ENCODE data around the gene SOX5.
"Not testable (repeated sequence)": the region's sequence is repeated elsewhere in the genome, so short reads cannot be mapped to it uniquely, and the experiment has no call there.

Gene SOX5

GRCh38 chr12:23827353-23827752 is 122.1 kb downstream of the SOX5 start:
- no peak for DNase-seq

DNA sequence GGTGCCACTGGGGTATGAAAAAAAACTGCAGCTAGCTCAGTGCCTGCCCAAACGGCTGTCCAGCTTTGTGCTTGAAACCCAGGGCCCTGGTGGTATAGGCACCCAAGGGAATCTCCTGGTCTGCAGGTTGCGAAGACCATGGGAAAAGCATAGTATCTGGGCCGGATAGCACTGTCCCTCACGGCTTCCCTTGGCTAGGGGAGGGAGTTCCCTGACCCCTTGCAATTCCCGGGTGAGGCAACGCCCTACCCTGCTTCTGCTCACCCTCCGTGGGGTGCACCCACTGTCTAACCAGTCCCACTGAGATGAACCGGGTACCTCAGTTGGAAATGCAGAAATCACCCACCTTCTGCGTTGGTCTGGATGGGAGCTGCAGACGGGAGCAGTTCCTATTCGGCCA is 124.3 kb downstream of the SOX5 start:
- not testable (repeated sequence) for DNase-seq

DNA sequence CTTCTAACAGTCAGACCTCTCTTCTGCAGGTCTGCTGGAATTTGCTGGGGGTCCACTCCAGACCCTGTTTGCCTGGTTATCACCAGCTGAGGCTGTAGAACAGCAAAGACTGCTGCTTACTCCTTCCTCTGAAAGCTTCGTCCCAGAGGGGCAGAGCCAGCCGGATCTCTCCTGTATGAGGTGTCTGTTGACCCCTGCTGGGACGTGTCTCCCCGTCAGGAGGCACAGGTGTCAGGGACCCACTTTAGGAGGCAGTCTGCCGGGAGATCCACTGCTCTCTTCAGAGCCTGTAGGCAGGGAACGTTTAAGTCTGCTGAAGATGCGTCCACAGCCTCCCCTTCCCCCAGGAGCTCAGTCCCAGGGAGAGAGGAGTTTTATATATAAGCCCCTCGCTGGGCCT is 125.1 kb downstream of the SOX5 start:
- DNase-seq, result no peak

- DNase-seq, result not testable (repeated sequence)
These were observed 126.6 kb downstream of the SOX5 start for GRCh38 chr12:23822883-23823282.

- no peak for DNase-seq
These were observed 132.1 kb downstream of the SOX5 start for GRCh38 chr12:23817345-23817744.

DNA sequence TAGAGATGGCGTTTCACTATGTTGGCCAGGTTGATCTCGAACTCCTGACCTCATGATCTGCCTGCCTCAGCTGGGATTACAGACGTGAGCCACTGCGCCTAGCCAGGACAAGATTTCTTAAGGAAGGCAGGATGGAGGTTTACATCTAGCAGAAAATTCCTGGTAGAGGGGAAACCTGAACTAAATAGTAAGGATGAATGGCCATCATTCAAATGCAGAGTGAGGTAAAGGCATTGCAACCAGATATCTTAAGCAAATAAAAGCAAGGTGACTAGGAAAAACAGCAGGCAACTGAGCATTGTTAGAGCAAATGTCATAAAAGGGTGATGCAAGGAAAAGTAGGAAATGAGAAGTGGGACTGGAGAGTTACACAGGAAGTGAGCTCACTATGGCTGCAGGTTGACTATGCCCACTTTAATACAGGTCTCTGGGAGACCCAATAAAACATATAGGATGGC is 133.0 kb downstream of the SOX5 start:
- DNase-seq, result no peak

- DNase-seq, result no peak
These were observed 133.7 kb downstream of the SOX5 start for GRCh38 chr12:23815810-23816209.

DNA sequence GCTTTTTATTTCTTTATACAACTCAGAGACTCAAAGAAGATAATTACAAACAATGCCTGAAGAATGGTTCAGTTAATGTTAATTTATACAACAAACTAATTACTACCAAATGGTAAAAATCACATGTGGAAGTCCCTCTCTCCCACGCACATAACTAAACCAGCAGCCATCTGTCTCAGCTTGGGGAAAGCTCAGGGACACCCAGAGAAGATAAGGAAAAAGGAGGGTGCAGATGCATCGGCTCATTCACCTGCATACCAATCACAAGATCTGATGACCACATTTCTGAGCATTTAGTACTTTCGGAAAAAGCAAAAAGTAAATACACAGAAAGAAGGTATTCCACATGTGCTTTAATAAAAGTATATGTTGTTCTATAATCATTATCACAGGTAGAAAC is 136.3 kb downstream of the SOX5 start:
- no peak for DNase-seq

DNA sequence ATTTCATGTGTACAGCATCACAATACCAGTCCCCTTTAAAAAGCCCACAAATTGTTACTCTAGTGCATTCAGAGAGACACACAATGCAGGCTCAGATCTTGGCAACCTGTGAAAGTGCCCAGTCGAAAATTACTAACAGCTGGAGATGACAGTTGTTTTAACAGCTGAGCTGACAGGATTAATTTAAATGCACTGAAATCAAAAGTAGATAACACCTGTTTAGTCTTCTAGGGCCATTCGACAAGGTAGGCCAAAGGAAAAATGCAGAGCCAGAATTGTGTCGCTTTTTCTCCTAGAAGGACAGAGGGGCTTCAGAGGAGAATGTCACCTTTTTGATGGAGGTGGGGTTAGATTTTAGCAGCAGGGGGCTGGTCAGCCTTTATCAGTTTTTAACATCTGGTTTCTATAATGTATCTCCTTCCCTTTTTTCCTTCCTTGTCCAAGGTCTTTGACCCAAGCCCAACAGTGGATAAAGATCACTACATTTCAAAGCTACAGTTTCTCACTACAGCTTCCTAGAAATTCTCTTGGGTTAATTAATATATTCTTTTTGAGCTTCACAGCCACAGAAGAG is 139.1 kb downstream of the SOX5 start:
- DNase-seq, result no peak

DNA sequence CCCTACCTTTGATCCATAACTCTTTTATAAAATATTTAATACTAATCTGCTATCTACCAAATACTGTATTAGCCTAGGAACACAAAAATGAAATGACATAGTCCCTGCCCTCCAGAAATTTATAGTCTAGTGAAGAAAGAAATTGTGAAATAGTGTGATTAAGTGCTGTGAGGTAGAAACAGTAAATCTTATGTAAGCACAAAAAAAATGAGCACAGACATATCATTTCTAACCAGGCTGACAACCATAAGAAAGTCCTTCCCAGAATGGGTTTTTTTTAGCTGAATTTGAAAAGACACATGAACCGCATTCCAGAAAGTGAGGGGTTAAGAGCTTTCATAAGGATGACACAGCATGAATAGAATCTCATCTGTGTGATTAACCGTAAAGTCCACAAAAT is 145.9 kb downstream of the SOX5 start:
- DNase-seq, result no peak

DNA sequence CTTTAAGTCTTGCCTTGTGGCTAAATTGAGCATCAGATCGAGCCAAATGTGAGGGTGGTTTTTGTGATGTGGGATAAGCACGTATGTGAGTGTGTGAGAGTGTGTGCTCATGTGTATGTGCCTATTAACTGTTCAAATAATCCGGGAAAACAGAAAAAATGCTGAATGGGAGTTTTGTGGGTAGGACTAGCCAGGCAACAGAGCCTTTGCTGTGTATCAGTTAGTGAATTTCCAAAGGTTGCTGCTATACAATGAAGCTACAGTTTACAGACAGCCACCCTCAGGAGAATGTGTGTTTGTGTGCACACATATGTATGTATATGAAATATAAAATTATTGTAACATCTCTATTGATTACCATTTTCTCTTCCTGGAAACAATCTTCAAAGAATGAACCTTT is 154.0 kb downstream of the SOX5 start:
- DNase-seq, result no peak

DNA sequence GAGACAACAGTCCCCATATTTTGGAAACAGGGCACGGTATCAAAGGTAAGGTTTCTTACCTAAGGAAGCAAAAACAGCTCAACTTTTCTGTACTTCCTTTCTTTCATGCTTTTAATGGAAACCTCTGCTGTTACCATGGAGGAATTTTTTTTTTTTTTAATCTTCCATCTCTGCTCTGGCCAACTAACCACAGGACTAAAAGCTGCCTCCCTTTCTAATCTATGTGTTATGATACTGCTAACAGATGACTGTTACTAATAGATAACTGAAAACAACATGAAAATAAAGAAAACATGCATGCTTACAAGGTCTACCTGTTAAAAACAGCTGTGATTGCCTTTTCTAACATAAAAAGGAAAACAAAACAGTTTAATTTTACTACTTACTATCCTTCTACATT is 168.4 kb downstream of the SOX5 start:
- DNase-seq, result no peak

DNA sequence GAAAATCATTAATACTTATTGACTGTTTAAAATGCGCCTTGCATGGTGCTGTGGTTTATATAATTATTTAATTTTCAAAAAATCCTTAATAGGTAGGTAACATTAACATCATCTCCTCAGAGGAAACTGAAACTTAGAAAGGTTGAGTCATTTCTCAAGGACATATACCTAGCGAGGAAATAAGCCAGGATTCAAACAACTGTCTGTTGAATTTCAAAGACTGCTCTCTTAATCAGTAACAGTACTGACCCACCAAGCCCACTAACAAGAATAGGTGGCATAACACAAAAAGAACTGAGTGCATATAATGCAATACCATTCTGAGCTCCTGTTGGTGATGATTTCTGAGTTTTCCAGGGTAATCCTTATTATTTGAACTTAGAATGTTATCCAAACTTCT is 174.3 kb downstream of the SOX5 start:
- DNase-seq, result no peak

DNA sequence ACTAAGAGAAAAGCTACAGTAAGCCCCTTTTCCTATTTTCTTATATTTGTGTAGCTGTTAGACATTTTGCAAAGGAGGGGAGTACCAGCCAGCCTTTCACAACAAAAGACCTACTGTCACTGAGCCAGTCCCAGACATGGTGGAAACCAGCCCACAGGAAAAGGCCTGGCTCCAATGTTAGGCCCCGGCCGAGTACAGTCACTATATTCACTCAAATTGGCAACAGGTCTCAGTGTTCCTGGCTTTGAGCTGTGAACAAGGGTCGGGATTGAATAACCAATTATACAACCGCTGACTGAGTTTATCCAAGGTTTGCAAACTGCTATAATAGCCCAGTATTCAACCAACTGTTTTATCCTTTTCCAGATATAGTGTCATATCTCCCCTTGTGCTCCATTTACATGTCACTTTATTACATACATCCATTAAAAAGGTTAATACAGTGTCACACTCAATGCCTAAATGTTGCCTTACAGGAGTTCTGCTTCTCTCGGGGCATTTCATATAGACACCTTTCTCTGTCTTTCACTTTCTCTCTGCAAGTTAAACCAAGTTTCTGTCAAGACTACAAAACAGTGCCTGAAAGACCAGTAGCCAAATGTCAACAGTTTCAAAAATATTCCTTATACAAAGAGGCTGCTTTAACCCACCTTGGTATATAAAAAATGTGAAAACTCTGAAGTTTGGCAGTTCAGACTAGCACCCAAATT is 178.1 kb downstream of the SOX5 start:
- DNase-seq, result no peak

GRCh38 chr12:23770202-23770938 is 179.1 kb downstream of the SOX5 start:
- DNase-seq, result no peak

- no peak for DNase-seq
These were observed 181.6 kb downstream of the SOX5 start for GRCh38 chr12:23767834-23768233.

DNA sequence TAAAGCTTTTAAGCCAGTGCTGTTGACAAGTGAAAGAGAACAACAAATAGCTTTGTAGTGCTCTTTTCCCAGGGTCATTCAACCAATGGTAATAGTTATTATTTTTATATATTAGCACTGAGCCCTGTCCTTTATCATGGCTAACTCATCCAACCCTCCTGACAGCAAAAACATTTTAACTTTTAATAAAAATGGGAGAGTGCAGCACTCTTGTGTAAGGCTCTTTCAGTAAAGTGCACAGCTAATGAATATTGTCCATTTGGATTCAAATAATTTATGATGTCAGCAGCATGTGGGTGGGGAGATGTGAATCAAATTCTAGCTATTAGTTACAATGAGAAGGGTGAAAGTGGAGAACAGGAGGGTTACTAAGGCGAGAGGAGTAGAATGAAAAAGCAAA is 185.7 kb downstream of the SOX5 start:
- DNase-seq, result no peak

- DNase-seq, result no peak
These were observed 189.0 kb downstream of the SOX5 start for GRCh38 chr12:23760495-23760894.

DNA sequence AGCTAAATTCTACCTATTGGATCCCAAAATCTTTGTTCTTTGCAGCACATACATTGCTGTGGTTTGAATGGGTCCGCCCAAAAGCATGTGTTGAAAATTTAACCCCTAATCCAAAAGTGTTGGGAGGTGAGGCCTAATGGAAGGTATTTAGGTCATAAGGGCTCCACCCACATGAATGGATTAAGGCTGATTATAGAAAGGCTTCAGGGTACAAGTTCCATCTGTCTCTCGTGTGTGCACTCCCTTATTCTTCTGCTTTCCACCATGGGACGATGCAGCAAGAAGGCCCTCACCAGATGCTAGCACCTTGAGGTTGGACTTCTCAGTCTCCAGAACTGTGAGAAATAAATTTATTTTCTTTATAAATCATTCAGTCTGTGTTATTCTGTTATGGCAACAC is 190.9 kb downstream of the SOX5 start:
- DNase-seq, result no peak

- DNase-seq, result no peak
These were observed 191.9 kb downstream of the SOX5 start for GRCh38 chr12:23757541-23757962.

DNA sequence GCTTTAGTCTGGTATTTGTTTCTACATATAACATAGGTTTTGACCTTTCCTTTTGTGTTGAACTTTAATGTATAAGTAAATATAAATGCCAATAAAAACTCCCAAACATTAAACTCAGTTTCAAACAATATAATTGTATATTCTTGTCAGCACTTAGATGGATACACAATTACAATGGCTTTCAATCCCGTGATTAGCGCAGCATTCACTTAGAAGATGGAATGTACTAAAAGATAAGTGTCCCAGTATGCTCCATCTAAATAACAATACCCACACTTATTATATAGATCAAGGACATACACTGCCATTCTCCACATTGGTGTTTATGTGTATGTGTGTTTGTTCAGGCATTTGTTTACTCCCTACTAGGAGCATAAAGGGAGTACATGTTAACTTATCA is 193.1 kb downstream of the SOX5 start:
- DNase-seq, result no peak

DNA sequence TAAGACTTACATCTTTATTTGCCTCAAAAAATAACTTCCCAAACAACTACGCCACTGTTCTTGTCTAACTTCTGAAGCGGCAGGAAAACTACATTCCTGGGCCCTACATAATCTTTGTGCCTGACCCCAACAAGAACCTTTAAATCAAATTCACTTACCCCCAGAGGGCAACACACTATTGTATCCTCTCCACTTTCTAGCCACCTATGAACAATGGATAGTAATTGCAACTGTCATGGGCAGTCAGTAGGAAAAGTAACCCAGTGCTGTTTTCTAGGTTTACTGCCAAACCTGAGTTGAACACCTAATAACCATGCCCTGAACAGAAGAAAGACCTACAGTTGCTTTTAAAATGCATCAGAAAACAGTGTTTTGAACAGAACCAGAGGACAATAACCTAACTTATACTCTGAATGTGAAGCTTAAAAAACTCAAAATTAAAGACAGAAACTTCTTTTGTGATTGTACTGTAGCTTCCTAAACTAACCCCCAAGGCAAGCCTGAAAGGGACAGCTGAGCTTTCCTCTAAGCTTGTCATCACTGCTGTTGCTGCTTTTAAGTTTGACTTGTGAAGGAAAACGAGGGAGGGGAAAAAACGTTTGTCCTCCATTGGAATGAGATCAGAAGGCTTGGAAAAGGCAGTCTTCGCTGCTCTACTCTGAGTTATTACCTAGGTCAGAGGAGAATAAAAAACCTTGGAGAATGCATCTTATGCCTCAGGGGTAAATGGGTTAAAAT is 195.7 kb downstream of the SOX5 start:
- no peak for DNase-seq

- no peak for DNase-seq
These were observed 197.2 kb downstream of the SOX5 start for GRCh38 chr12:23752245-23752644.

- no peak for DNase-seq
These were observed 197.8 kb downstream of the SOX5 start for GRCh38 chr12:23751641-23752040.
